Neural progenitor cell (in vitro differentiated cells): ENCODE measurements around the gene FBXL17.
"Not testable (repeated sequence)": the region's sequence is repeated elsewhere in the genome, so short reads cannot be mapped to it uniquely, and the experiment has no call there.

Source experiments
- CTCF ChIP-seq: fragments of 200-600 bp; sonication (generic); IDR thresholded peaks from 2 replicates; pipeline ENCODE4 v1.5.1; 2017; ENCODE audit warnings: antibody characterized with exemption, mild to moderate bottlenecking
- EZH2 ChIP-seq: fragments of 200-600 bp; sonication (generic); IDR thresholded peaks from 2 replicates; pipeline ENCODE4 v1.6.1; 2017; ENCODE audit warnings: antibody characterized with exemption, mild to moderate bottlenecking, moderate library complexity
- EZH2phosphoT487 ChIP-seq: fragments of 200-600 bp; sonication (generic); IDR thresholded peaks from 2 replicates; pipeline ENCODE4 v1.6.1; 2017; ENCODE audit warnings: antibody characterized with exemption

GRCh38 chr5:108152854-108153253 lies 229.0 kb downstream of the FBXL17 start:
- TF ChIP-seq CTCF, EZH2, EZH2phosphoT487: not testable (repeated sequence)
